ENCODE results near the gene SPTBN1. TPM values are rescaled to one million over a fixed set of nuclear protein-coding genes. Genes with fewer than 3 reads are reported as not detected.
A peak's percentile ranks its signal among the peaks of the same experiment; 100 is the strongest.

SPTBN1 gene
- total and polyA plus RNA-seq, 9 of the 15 experiments (the other 6 are each of a cell fraction or from before 2014, with no cell fraction given), result 8.9 to 66.8 (median 31.4) TPM

GRCh38 chr2:54570925-54571694 lies 115.0 kb downstream of the SPTBN1 start:
- CTCF ChIA-PET (ENCODE audit: low intra/inter-chr PET ratio), result no interaction called here
- BruUV-seq (replicated peaks), result no TSS peak
- TF ChIP-seq ESRRA (IDR thresholded peaks at IDR 0.05; ENCODE audit: borderline replicate concordance, low read depth) (peak; percentile 89; the same call in 1 of the 2 replicates), ZNF395 (CRISPR knock-in tag; IDR thresholded peaks at IDR 0.05) (no peak), XRCC5 (IDR thresholded peaks at IDR 0.05; ENCODE audit: low read depth, low read length) (no peak), SMARCE1 (IDR thresholded peaks at IDR 0.05) (peak; percentile 77), SNRNP70 (optimal IDR thresholded peaks at IDR 0.05; ENCODE audit: low read depth, low read length) (no peak), TAL1 (IDR thresholded peaks at IDR 0.05) (peak; percentile 66), ARHGAP35 (IDR thresholded peaks at IDR 0.05; ENCODE audit: partially characterized antibody) (no peak), HIVEP1 (CRISPR knock-in tag; IDR thresholded peaks at IDR 0.05) (no peak), TAF9B (IDR thresholded peaks at IDR 0.05; ENCODE audit: partially characterized antibody) (no peak), ZNF316 (IDR thresholded peaks at IDR 0.05) (no peak), NFIX (CRISPR knock-in tag; IDR thresholded peaks at IDR 0.05; ENCODE audit: low read depth) (no peak), E2F5 (CRISPR knock-in tag; IDR thresholded peaks at IDR 0.05) (no peak), ZNF592 (IDR thresholded peaks at IDR 0.05) (no peak), KDM5B (IDR thresholded peaks at IDR 0.05; ENCODE audit: insufficient replicate concordance, low read depth, low read length) (no peak), GTF2B (IDR thresholded peaks at IDR 0.05; ENCODE audit: extremely low read depth, insufficient read length) (no peak)

More at GRCh38 chr2:54570925-54571694, 115.0 kb downstream of the SPTBN1 start:
- Histone ChIP-seq H3K4me3 (no peak overlapping the region), H3K27ac (ENCODE audit: extremely low read depth, low read depth, low read length) (peak overlapping the region; percentile 4; the same call in 1 of the 3 replicates), H3K79me2 (ENCODE audit: control insufficient read depth, insufficient read depth, low read length) (peaks cover 79% of the 10 kb centered on the region), H3K9me1 (ENCODE audit: control insufficient read depth, insufficient read depth, low read length) (peaks cover 9% of the 10 kb centered on the region), H3K36me3 (ENCODE audit: control insufficient read depth, insufficient read depth, low read length) (0 out of 3 replicates have a peak, but pooled peaks cover 5% of the 10 kb centered on the region), H3K9me3 (replicated peaks; ENCODE audit: control insufficient read depth, insufficient read depth, low read depth, low read length) (no peaks in the 10 kb centered on the region), H3K9ac (ENCODE audit: insufficient read depth in 1 of 2, low read depth in 2 of 2, low read length in 2 of 2) (peak overlapping the region; percentile 9 to 22; a peak in 2 of 4 replicates), H3K4me2 (ENCODE audit: insufficient read depth, low read length) (peak overlapping the region; percentile 33; the same call in 1 of the 2 replicates), H3K4me1 (replicated peaks in 1 of 2; ENCODE audit: control insufficient read depth in 2 of 2, insufficient read depth in 2 of 2, low read length in 2 of 2) (peaks cover 23 to 73% of the 10 kb centered on the region in 2 experiments), H2AFZ (ENCODE audit: low read depth, low read length) (no peak overlapping the region), H3K27me3 (ENCODE audit: control insufficient read depth in 2 of 2, insufficient read depth in 2 of 2, low read length in 2 of 2) (no peaks in the 10 kb centered on the region), H4K20me1 (replicated peaks; ENCODE audit: control insufficient read depth, insufficient read depth, low read length) (peaks cover 39% of the 10 kb centered on the region)
- POLR2A ChIA-PET, result interaction anchor here (0.6 to 1.8 kb wide), 7 partner anchors 9 to 102 kb away, joined by 3 to 15 read pairs (median 6); no protein-coding TSS in a partner anchor
- intact Hi-C loops (cut with micrococcal nuclease) (loop anchor here (5.0 kb wide), 1 partner anchor 86 kb away; no protein-coding TSS in a partner anchor), in situ Hi-C loops (cut with MboI) (no loop called here)
- ATAC-seq, result peak; percentile 75
- WGBS (ENCODE audit: insufficient coverage, low coverage, missing lambda C conversion rate), result 5% methylated on average over 10 of the region's 10 CpGs
- FAIRE-seq, result peak; percentile 87
- DNase-seq (ENCODE audit: extremely low read depth in 1 of 4, low spot score in 3 of 4), result peak in 3 of 4 experiments; percentile 26 to 83 (median 75)

Measured in K562 (cell line).